GM21619 (cell line): ENCODE data around the gene MMP28.

ENCODE experiments used
- ATAC-seq: cut with Tn5 transposase; IDR thresholded peaks from one replicate; pipeline ENCODE4 v1.9.1; 2021; ENCODE audit not compliant: unreplicated experiment

Gene MMP28

DNA sequence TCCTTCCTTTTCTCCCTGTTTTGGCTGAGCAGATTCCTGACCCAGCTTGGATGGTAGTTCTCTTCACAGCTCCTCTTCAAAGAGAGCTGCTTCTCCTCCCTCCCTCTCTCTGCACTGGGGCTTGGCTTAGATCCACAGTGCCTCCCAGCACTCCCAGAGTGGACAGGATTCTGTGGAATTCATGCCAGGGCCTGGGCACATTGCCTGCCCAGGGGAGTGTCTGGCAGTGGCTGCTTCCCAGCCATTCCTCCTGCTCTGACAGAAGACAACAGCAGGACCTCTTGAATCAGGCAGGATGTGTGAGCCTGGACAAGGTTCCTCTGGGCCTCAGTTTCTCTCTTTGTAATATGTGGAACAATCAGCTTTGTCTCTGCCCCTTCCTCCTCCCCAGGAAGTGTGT is 4.5 kb upstream of the MMP28 start:
- no peak for ATAC-seq

GRCh38 chr17:35797918-35798317 is 2.5 kb upstream of the MMP28 start:
- ATAC-seq = no peak

GRCh38 chr17:35797370-35797769 is 1.9 kb upstream of the MMP28 start:
- ATAC-seq = no peak

- no peak for ATAC-seq
Observed at GRCh38 chr17:35796942-35797341, 1.5 kb upstream of the MMP28 start.

- ATAC-seq = no peak
Observed at GRCh38 chr17:35795871-35796265, 427 bp upstream of the MMP28 start.

- no peak for ATAC-seq
Observed at GRCh38 chr17:35793257-35793656, 2.2 kb downstream of the MMP28 start.

DNA sequence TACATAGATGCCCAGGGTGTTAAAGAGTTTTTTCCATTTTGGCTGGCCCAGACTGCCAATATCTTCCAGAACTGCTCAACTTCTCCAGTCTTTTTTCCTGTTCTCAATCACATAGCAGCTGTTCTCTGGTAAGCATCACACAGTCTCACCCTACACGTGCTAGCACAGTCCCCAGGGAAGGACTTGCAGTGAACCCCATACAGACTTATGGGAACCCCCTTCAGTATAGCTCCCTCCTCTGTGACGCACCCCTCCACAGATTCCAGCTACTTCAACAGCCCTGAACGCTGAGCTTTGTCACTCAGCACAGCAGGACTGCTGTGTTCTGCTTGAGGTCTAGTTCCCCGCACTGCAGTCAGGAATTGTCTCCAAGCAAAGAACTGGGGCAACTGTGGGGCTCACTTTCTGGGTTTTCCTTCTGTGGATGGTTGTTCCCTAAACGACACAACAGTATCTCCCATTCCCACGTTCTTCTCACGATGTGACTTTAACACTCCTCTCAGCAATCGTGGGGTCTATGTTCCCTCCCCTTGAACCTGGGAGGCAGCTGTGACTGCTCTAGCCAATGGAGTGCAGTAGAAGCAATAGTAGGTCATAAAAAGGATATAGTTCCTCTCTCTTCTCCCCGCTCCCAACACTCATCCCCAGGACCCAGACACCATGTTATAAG is 3.6 kb downstream of the MMP28 start:
- ATAC-seq = no peak

- ATAC-seq = no peak
Observed at GRCh38 chr17:35790841-35791240, 4.6 kb downstream of the MMP28 start.

DNA sequence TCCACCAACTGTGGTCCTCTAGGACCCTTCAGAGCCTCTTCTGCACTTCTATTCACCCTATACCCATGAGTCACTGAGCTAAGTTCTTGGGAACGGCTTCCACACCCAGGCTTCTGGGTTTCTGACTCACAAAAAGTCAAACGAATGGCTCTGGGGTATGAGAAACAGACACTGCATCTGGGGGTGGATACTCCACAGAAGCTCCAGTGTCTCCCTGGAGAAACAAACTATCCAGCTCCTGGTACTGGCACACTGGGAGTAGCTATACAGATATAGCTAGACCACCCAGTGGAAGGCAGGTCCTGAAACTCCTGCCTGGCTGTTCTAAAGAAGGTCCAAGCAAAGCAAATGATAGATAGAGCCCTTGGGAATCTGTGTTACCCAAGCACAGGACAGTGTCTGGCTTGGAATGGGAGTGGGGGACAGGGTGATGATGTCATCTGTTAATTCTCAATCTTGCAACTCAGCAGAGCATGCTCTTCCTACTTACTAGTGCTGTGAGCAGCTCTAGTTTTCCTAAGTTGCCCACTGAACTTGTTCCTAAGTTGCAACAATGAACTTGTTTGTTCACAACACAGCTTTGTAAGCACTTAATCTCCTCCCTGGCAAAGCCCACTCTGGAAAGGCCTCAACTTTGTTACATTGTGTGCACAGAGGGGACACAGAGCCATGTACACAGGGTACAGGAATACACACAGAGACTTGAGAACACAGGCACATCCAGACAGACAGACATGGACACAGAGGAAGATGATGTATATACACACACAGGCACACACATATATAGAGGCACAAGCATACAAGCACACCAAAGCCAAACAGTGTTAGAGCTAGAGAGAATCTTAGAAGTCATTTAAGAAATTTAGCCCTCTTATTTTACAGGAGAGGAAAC is 6.7 kb downstream of the MMP28 start:
- no peak for ATAC-seq

- no peak for ATAC-seq
Observed at GRCh38 chr17:35786941-35787432, 8.5 kb downstream of the MMP28 start.

- ATAC-seq = no peak
Observed at GRCh38 chr17:35784895-35785294, 10.5 kb downstream of the MMP28 start.

GRCh38 chr17:35780950-35781349 is 14.5 kb downstream of the MMP28 start:
- ATAC-seq = no peak

- no peak for ATAC-seq
Observed at GRCh38 chr17:35778641-35779196, 16.7 kb downstream of the MMP28 start.

DNA sequence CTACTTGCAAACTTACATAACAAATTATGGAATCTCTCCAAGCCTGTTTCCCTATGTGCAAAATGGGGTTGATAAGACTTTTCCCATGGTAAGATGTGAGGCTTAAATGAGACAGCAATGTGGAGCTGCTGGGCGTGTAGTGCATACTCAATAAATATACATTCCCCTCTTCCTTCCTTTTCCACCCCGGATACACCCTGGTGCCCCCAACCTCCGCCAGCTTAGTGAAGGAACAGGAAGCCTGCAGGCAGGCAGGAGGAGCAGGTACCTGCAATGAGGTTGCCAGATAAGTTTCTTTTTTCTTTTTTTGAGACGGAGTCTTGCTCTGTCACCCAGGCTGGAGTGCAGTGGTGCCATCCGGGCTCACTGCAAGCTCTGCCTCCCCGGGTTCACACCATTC is 19.9 kb downstream of the MMP28 start:
- ATAC-seq = no peak

- no peak for ATAC-seq
Observed at GRCh38 chr17:35775039-35775438, 20.4 kb downstream of the MMP28 start.

- ATAC-seq = no peak
Observed at GRCh38 chr17:35774499-35774898, 20.9 kb downstream of the MMP28 start.

DNA sequence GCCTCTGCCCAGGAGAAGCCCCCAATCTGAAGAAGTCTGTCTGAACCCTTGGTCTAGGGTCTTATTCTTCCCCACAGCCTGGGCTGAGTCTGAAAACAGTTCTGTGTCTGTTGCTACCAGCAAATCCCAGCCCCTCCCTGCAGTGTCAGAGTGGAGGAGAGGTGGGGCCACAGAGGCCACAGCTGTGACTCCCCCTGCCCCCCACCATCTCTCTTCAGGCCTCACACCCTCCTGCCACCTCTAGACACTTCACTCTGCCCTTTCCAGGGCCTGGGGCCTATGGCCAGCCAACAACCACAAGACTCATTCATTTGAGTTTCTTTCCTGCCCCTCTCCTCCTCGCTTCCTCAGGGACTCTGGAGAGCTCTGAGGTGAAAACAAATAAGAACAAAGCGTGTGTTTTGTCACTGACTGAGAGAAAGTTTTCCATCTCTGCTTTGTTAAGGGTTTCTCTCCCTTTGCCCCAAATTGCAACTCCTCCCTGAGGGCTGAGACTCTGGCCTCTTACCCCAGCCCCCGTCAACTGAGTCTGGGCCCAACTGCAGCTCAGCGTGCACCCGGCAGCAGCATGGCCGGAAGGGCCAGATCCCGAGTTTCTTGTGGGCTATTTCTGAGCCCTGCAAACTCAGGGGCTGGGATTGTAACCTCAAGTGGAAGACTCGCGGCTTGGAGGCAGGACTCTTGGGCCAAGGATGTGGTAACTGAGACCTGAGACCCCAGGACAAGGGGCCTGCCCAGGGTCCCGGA is 21.6 kb downstream of the MMP28 start:
- ATAC-seq = no peak

DNA sequence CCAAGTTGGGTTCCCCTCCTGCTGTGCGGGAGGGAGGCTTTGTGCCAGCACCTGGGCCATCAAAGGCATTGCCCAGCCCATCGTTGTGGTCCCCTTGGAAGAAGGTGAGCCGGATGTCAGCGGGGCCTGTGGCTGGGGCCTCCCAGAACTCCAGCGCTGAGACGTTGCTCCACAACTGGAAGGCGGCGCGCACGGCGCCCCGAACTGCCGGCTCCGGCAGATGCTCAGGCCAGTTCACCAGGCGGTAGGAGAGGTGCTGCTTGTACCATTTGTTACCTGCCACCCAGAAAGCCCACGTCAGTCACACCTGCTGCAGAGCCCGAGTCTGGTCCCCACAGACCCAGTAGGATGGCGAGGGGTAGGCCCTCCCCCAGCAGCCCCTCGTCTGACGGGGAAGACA is 22.3 kb downstream of the MMP28 start:
- no peak for ATAC-seq

DNA sequence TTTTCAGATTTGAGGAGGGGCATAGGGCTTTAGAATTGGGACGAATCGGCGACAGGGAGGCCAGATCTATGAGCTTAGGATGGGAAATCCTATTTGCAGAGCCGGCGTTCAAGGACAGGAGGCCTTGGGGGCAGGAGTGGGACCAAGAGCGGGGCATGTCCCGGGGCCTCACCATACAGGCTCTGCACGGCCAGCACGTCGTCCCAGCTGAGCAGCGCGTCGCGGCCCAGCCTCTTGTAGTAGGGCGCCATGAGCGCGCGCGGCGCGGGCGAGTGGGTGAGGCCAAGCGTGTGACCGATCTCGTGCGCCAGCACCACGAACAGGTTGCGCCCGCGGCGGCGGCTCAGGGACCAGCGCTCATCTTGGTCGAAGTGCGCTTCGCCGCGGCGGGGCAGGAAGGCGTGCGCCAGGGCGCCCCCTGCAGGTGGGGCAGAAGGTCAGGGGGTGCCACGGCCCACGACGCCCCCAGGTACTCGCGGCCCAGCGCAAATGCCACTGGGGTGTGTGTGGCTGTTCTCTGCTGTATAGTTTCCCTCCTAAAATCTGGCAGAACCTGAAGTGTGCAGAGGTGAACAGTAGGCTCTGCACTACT is 25.4 kb downstream of the MMP28 start:
- ATAC-seq = no peak

- no peak for ATAC-seq
Observed at GRCh38 chr17:35768797-35769196, 26.6 kb downstream of the MMP28 start.
